OCI-LY7 (cell line): ENCODE results near the gene ATP1A3. TPM values are rescaled to one million over a fixed set of nuclear protein-coding genes. Genes with fewer than 3 reads are reported as not detected.

Experiments
- BruUV-seq: library from RNA; stranded (reverse); fragments of 400-500 nt; replicated peaks from 2 replicates; lab custom pipeline; 2021; lab: Mats Ljungman, UMichigan
- CTCF ChIA-PET: fragments of 300-600 bp; sonication (Branson Sonifier 250); formaldehyde crosslinking; loops from one replicate; lab custom pipeline; 2022; ENCODE audit warnings: antibody characterized with exemption; ENCODE audit not compliant: unreplicated experiment; lab: Charles Lee
- POLR2A ChIA-PET: fragments of 300-600 bp; sonication (Branson Sonifier 250); formaldehyde crosslinking; loops from one replicate; lab custom pipeline; 2022; ENCODE audit warnings: antibody characterized with exemption; lab: Charles Lee
- DNase-seq: peaks from one replicate; pipeline ENCODE4 v3.0.0-alpha.2; 2015; ENCODE audit warnings: low spot score
- H2AFZ ChIP-seq: fragments of 200-600 bp; sonication (generic), shearing (Covaris generic); 2 replicates; pipeline ENCODE4 v1.6.1; 2014; ENCODE audit warnings: mild to moderate bottlenecking, antibody characterized with exemption, low read length, moderate library complexity
- H3K27ac ChIP-seq: fragments of 200-600 bp; sonication (generic); 2 replicates; pipeline ENCODE4 v1.5.1; 2014; ENCODE audit warnings: mixed run types, low read depth, mild to moderate bottlenecking, moderate library complexity, low read length, inconsistent platforms; ENCODE audit not compliant: poor library complexity, severe bottlenecking
- H3K36me3 ChIP-seq: fragments of 200-600 bp; sonication (generic); 2 replicates; pipeline ENCODE4 v1.6.1; 2014; ENCODE audit warnings: mild to moderate bottlenecking, antibody characterized with exemption, low read length, moderate library complexity, mixed read lengths; ENCODE audit not compliant: insufficient read depth
- H3K4me1 ChIP-seq: fragments of 200-600 bp; sonication (generic); 2 replicates; pipeline ENCODE4 v1.5.1; 2014; ENCODE audit warnings: mild to moderate bottlenecking, low read length; ENCODE audit not compliant: insufficient read depth, poor library complexity, severe bottlenecking
- H3K4me2 ChIP-seq: fragments of 200-600 bp; sonication (generic); 2 replicates; pipeline ENCODE4 v1.6.1; 2014; ENCODE audit warnings: mild to moderate bottlenecking, low read length
- H3K4me3 ChIP-seq: fragments of 200-600 bp; sonication (generic); 2 replicates; pipeline ENCODE4 v1.5.1; 2014; ENCODE audit warnings: mild to moderate bottlenecking, low read depth, low read length; ENCODE audit not compliant: poor library complexity, severe bottlenecking
- H3K79me2 ChIP-seq: fragments of 200-600 bp; sonication (generic); 2 replicates; pipeline ENCODE4 v1.6.1; 2016; ENCODE audit warnings: low read depth, mild to moderate bottlenecking, low read length, moderate library complexity, mixed read lengths; ENCODE audit not compliant: insufficient read depth
- H3K9me2 ChIP-seq: fragments of 200-600 bp; sonication (generic); 2 replicates; pipeline ENCODE4 v1.6.1; 2016; ENCODE audit warnings: mild to moderate bottlenecking, low read length, mixed read lengths; ENCODE audit not compliant: insufficient read depth
- H3K9me3 ChIP-seq: fragments of 200-600 bp; sonication (generic); 2 replicates; pipeline ENCODE4 v1.6.1; 2014; ENCODE audit warnings: mild to moderate bottlenecking, mixed run types, low read length, mixed read lengths
- H4K20me1 ChIP-seq: fragments of 200-600 bp; sonication (generic); 2 replicates; pipeline ENCODE4 v1.6.1; 2014; ENCODE audit warnings: mild to moderate bottlenecking, antibody characterized with exemption, low read length, moderate library complexity, mixed read lengths; ENCODE audit not compliant: insufficient read depth
- CTCF ChIP-seq: fragments of 200-600 bp; sonication (generic); conservative IDR thresholded peaks from 2 replicates; pipeline ENCODE4 v1.5.1; 2014; ENCODE audit warnings: mild to moderate bottlenecking, antibody characterized with exemption, low read length, moderate library complexity, mixed read lengths
- EZH2phosphoT487 ChIP-seq: fragments of 200-600 bp; sonication (generic); IDR thresholded peaks from 2 replicates; pipeline ENCODE4 v1.6.1; 2018; ENCODE audit warnings: low read depth, borderline replicate concordance, mild to moderate bottlenecking, mixed run types, antibody characterized with exemption, low read length, moderate library complexity, mixed read lengths
- intact Hi-C: fragments of 100-400 bp; cut with micrococcal nuclease; formaldehyde crosslinking; loops from one replicate; pipeline ENCODE4 v1.10.0; 2022; ENCODE audit not compliant: unreplicated experiment
- total RNA-seq, 2 experiments: library from RNA; depleted of rRNA in 1 of 2; stranded (reverse); fragments of >200 nt in 1 of 2; shearing (Covaris generic) in 1 of 2; gene quantifications; 2 replicates each; pipeline ENCODE4 v1.2.3, GENCODE V29; 2014 to 2022

Gene ATP1A3
- total RNA-seq, 2 experiments from 2014 or later = 9.3 to 33.0 TPM

GRCh38 chr19:41959056-41960053 lies 34.7 kb downstream of the ATP1A3 start, which contains the start of gene RABAC1:
Gene RABAC1, minus strand, starts transcription at chr19:41959321. Its CDS starts 29 bp downstream, at chr19:41959292.
- no peaks in the 10 kb centered on the region for H3K9me2 ChIP-seq
- H3K27ac ChIP-seq = peak within 1 kb of the TSS; percentile 65
- peak within 1 kb of the TSS; percentile 95 for H3K4me2 ChIP-seq
- H4K20me1 ChIP-seq = no peaks in the 10 kb centered on the region
- TF ChIP-seq EZH2phosphoT487 (no peak), CTCF (peak; percentile 76)
- BruUV-seq = no TSS peak
- intact Hi-C loops = loop anchor here (2.0 to 10.0 kb wide), 3 partner anchors 35 to 165 kb away; partner anchors contain the start of genes ATP1A3 and CEACAM3
- CTCF ChIA-PET = no interaction called here
- peak within 1 kb of the TSS; percentile 88 for H3K4me3 ChIP-seq
- POLR2A ChIA-PET = interaction anchor here (0.9 to 1.1 kb wide), 2 partner anchors 84 to 100 kb away, joined by 3 to 5 read pairs; partner anchors contain the start of gene RPS19
- DNase-seq = peak; percentile 93
- peaks cover 19% of the 10 kb centered on the region for H3K4me1 ChIP-seq
- peak within 1 kb of the TSS; percentile 32; the same call in 1 of the 2 replicates for H2AFZ ChIP-seq
- H3K9me3 ChIP-seq = no peaks in the 10 kb centered on the region
- H3K36me3 ChIP-seq = peaks cover 23% of the 10 kb centered on the region
- peaks cover 4% of the 10 kb centered on the region; the same call in 1 of the 2 replicates for H3K79me2 ChIP-seq

DNA sequence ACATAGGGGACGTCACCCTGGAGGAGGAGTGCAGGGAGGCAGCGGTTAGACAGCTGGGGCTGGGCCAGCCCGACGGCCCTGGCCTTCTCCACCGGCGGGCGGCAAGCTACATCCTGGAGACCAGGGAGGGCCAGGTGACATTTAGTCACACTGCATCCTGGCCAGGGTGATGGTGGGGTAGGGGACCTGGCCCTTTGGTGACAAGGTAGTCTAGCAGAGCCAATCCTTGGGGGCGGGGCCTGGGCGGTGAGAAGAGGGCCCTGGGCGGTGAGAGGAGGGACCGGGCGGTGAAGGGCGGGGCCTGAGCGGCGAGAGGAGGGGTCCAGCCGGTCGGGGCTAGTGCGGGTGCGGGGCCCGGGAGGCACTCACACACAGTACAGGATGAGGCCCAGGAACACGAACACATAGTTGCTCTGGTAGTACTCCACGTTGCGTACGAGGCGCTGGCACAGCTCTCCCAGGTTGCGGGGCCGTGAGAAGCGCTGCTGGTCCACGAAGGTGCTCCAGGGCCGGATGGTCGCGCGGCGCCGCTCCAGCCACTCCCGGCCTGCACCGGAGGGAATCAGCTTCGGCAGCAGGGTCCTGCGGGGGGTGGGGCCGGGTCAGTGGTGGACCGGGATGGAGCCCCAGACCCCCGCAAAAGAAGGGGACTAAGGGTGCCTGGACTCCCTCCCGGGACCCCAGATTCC lies 35.5 kb downstream of the ATP1A3 start:
- peaks cover 4% of the 10 kb centered on the region; the same call in 1 of the 2 replicates for H3K79me2 ChIP-seq
- DNase-seq = peak; percentile 81
- H3K9me3 ChIP-seq = no peaks in the 10 kb centered on the region
- CTCF ChIA-PET = no interaction called here
- BruUV-seq = TSS peak; percentile 77
- TF ChIP-seq EZH2phosphoT487 (no peak), CTCF (no peak)
- peak overlapping the region; percentile 65 for H3K27ac ChIP-seq
- H3K36me3 ChIP-seq = peaks cover 26% of the 10 kb centered on the region
- peak overlapping the region; percentile 32; the same call in 1 of the 2 replicates for H2AFZ ChIP-seq
- peak overlapping the region; percentile 88 for H3K4me3 ChIP-seq
- peaks cover 19% of the 10 kb centered on the region for H3K4me1 ChIP-seq
- POLR2A ChIA-PET = interaction anchor here (1.1 kb wide), 2 partner anchors 13 to 99 kb away, joined by 4 to 5 read pairs; partner anchors contain the start of gene RPS19
- intact Hi-C loops = loop anchor here (1.0 to 10.0 kb wide), 4 partner anchors 36 to 164 kb away; partner anchors contain the start of genes ATP1A3 and CEACAM3
- no peaks in the 10 kb centered on the region for H3K9me2 ChIP-seq
- peak overlapping the region; percentile 95 for H3K4me2 ChIP-seq
- H4K20me1 ChIP-seq = no peaks in the 10 kb centered on the region
